ELR (cell line): Measurements from ENCODE around the gene FRMD4A.

Experiments
- DNase-seq: peaks from one replicate; pipeline ENCODE4 v3.0.0-alpha.2; 2015; ENCODE audit warnings: low read depth

Gene FRMD4A

DNA sequence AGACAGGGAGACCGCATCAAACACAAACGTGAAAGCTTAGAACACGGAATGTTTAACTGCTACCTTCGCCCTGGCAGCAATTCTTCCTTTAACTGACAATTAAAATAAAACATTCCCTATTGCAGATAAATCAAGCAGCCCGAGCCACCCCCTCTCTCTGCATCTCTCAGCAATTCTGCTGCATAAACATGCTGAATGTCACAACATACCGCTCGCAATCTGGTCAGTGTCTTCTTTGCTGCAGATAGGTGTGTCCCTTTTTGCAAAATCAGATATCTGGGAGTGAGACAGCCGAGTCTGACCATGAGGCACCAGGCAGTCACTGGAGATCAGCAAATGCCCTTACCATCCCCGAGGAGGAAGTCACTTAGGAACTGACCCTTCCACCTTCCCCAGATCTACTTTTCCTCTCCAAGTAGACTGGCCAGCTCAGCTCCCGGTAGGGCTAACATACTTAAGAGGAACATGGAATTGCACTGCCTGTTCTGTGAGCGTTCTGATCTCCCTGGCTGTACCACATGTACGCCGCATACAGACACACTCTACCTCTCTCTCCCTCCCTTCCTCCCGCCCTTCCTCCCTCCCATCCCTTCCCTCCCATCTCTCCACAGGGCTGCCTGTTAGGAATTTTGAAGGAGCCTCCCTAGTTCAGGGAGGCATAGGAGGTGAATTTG, at the start of gene FRMD4A:
Gene FRMD4A, minus strand, starts transcription at position 537 of the 674 bp plus-strand sequence.
- DNase-seq: no peak

- no peak for DNase-seq
Observed at GRCh38 chr10:14379556-14380280, 49.0 kb upstream of the FRMD4A start.

DNA sequence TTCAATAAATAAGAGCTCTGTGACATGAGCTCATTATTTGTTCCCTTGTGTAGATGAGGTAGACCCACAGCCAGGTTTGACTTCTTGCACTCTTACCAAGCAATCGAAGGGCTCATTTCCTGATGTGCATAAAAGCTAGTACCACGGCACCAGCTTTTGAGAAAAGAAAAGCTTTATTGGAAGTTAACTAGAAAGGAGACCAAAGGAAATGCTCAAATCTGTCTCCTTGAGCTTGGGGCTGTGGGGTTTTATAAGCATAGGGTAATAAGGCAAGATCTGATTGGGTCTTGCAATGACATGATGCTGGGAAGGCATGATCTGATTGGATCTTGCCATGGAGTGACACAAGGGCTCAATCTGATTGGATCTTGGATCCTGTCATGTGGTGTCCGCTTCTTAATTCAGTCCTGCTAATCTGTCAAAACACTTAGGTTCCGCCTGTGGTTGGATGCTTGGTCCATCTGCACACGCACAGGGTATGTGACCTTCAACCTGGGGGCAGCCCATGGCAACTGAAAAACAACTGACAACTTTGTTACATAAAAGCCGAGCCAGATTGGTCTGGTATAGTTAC, 47.8 kb upstream of the FRMD4A start:
- no peak for DNase-seq

DNA sequence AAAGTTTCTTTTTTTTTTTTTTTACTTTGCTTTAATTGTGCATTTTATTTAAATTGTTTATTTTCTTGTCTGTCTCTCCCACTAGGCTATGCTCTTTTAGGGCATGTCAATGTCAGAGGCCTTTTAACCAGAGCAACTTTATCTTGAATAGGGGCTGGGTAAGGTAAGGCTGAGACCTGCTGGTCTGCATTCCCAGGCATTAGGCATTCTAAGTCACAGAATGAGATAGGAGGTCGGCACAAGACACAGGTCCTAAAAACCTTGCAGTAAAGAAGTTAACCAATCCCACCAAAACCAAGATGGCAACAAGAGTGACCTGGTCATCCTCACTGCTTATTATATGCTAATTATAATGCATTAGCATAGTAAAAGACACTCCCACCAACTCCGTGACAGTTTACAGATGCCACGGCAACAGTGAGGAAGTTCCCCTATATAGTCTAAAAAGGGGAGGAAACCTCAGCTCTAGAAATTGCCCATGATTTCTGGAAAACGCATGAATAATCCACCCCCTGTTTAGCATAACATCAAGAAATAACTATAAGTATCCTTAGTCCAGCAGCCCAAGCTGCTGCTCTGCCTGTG, 47.0 kb upstream of the FRMD4A start:
- DNase-seq: no peak

GRCh38 chr10:14374745-14375445, 44.2 kb upstream of the FRMD4A start:
- DNase-seq: peak; percentile 25

- no peak for DNase-seq
Observed at GRCh38 chr10:14372606-14373005, 41.9 kb upstream of the FRMD4A start.

DNA sequence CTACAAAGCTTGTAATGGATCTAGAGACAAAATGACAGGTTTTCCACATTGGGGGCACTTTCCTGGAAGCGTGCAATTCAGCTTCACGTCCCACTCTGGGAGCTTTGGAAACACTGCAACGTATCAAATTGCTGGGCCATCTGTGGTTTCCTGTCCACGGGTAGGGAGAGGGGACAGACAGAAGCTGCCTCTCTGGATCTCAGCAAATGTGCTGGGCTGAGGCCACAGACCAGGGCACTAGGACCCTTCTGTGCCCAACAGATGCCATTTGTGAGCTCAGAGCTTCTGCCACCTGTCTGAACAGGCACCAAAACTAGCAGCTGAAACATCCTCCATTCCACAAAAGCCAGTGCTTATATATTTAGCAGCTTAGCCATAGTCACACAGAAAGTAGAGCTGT, 40.9 kb upstream of the FRMD4A start:
- no peak for DNase-seq

DNA sequence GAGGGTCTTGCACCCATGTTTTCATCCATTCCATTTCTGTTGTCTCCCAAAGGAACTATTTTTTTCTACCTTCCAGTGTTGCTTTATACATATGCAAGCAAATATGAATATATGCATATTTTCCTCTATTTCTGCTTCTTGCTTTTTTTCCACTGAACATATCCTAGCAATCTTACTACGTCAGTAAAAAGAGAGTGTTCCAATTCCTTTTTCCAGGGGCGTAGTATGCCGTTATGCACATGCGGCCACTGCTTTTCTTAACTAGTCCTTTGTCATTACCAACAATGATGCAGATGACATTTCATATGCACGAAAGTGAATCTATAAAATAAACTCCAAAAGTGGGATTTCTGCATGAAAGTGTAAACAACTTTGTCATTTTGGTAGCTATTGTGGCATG, 40.2 kb upstream of the FRMD4A start:
- no peak for DNase-seq

- DNase-seq: no peak
Observed at GRCh38 chr10:14369906-14370305, 39.2 kb upstream of the FRMD4A start.

DNA sequence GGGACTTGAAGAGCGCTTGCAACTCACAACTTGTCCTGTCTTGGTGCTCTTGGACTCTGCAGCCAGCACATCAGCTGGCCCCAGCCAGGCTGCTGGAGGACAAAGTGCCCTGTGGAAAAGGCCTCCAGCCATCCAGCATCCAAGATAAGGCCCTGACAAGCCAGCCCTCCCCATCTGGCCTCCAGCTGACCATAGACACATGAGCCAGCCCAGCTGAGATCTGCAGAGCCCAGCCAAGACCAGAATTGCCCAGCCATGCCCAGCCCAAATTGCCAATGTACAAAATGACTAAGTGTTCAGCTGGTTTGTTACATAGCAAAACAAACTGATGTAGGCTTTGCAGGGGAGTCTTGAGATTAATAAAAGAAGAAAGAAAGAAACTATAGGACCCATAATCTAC, 36.0 kb upstream of the FRMD4A start:
- DNase-seq: no peak

DNA sequence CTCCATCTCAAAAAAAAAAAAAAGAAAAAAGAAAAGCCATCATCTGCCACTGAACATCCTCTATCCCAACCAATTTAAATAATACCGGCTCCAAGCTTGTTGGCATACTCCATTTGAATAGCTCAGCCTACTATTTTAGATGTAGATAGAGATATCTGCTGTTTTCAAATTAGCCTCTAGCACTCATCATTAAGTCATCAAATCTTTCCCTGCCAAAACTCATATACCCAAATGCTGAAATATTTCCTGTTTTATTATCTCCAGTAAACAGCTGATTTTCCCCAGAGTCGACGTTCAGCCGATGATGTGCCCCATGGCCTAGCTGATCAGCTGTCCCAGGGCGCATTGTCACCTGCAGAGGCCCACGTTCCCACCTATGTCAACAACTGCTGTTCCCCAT, 34.5 kb upstream of the FRMD4A start:
- DNase-seq: peak; percentile 49

- DNase-seq: peak; percentile 51
Observed at GRCh38 chr10:14362104-14362503, 31.4 kb upstream of the FRMD4A start.

- DNase-seq: no peak
Observed at GRCh38 chr10:14360961-14361360, 30.2 kb upstream of the FRMD4A start.

DNA sequence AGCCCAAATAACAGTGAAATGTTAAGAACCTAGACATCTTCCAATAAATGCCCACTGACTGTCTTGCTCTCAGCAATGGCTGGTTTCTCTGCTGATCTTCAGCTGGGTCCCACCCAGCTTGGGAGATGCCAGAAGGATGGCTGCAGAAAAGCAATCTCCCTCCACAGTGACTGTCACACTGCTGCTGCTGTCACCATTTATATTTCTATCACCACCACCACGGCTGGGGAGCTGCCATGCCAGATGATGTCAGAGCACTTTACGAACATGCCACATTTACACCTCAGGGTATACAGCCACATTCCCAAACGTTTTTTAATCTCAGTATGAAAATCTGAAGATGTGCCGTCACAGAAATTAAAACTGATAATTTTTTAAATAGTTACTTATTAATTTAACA, 29.8 kb upstream of the FRMD4A start:
- no peak for DNase-seq

DNA sequence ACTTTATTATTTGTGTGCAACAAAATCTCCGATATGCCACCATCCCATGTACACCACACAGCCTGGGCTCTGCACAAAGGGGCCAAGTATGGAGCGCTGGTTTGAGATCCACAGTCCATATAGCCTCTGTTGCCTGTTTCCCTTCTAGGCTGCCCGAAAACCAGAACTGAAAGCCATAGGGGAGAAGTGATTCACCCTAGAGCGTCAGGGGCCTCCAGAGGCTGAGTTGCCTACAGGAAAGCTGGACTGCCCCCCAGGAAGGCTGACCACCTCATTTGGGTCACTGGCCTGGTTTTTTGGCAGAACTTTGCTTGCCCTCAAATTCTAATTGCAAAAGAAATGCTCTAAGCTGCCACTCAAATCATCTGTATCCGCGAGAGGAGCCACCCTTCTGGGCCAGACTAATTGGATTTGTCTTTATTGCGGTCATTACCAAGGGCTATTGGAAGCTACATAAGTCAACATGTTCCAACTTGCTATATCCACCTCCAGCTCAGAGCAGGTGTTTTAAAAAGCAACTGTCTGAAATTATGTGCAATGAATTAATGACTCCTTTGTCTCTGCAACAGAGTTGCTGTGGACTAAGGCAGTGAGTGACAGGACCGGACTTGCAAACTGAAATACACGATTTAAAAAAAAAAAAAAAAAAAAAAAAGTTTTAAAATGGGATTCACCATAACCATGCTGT, 28.3 kb upstream of the FRMD4A start:
- DNase-seq: no peak

DNA sequence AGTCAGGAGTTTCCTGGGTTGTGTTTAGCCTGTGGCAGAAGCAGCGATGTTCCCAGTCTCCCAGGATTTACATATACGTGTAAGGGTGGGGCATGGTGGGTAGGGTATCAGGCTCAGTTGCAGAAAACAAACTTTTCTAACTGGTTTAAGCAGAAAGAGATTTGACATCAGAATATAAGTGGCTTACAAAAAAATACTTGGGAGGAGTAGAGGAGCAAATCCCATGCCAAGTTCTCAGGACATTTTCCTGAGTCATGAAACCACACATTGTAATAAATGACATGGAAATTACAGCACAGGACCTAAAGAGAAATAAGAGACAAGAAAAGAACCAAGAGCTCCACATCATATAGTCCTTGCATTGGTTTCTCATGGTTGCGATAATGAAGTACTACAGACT, 26.2 kb upstream of the FRMD4A start:
- peak; percentile 45 for DNase-seq

DNA sequence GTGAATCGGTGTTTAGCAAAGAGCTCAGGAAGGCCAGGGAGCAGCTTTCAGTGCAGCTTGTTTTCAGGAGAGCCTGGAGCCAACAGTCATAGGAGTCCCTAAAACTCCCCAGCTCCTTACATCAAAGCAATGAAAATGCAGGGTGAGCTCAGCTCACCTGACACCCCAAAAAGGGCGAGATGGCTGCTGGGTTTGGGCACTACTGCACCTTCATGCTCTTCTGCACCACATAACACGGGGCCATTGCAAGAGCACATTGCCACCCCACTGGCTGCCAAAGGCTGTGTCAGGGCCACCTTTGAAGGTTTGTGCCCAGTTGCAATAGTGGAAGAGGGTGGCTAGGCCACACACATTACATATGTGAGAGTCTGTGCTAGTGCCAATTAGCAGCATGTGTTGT, 25.0 kb upstream of the FRMD4A start:
- no peak for DNase-seq

- DNase-seq: no peak
Observed at GRCh38 chr10:14353291-14353913, 22.7 kb upstream of the FRMD4A start.

- DNase-seq: no peak
Observed at GRCh38 chr10:14350006-14350405, 19.3 kb upstream of the FRMD4A start.

DNA sequence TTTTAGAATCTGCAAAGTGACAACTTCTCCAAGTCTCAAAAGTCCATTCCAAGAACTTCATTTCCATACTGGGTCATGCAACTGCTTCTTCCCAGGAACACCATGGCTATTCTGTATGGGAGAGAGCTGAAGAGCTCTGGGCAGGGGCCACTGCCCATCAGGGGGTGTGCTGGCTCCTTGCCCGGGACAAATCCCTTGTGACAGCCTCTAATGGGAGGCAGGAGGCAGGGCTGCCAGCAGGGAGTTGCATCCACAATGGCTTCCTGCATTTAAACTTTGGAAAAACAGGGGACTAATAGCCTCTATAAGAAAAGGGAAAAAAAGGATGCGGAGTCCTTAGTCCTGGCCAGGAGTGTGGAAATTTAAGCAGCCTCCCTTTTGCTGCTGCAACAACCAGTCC, 18.4 kb upstream of the FRMD4A start:
- DNase-seq: no peak

- no peak for DNase-seq
Observed at GRCh38 chr10:14345262-14345661, 14.5 kb upstream of the FRMD4A start.
